ENCODE results near the gene SYTL5.

- TF ChIP-seq CTCF (conservative IDR thresholded peaks at IDR 0.05; ENCODE audit: low read depth, low read length), result no peak
- TF ChIP-seq EZH2 (IDR thresholded peaks at IDR 0.05; ENCODE audit: low read length, unreplicated experiment), result no peak
- TF ChIP-seq EZH2phosphoT487 (IDR thresholded peaks at IDR 0.05; ENCODE audit: borderline replicate concordance, low read length), result no peak
Measured at GRCh38 chrX:38172596-38172995, 166.2 kb downstream of the SYTL5 start.
